K562 (cell line): ENCODE data around the gene THSD8. TPM values are rescaled to one million over a fixed set of nuclear protein-coding genes. Genes with fewer than 3 reads are reported as not detected.

Source experiments
- BMI1 ChIP-seq: fragments of 150-350 bp; IDR thresholded peaks from 2 replicates; pipeline ENCODE4 v1.6.1; 2014; ENCODE audit warnings: low read length
- CSDE1 ChIP-seq, 2 experiments: fragments of 450-650 bp; IDR thresholded peaks; 2 replicates each; pipeline ENCODE4 v1.6.1; 2016; ENCODE audit warnings: mild to moderate bottlenecking in 1 of 2
- ESRRB ChIP-seq: fragments of 250-450 bp; sonication (Bioruptor Pico); IDR thresholded peaks from 2 replicates; pipeline ENCODE4 v1.5.0; 2020; ENCODE audit warnings: mild to moderate bottlenecking, moderate library complexity, borderline replicate concordance
- KAT2B ChIP-seq: IDR thresholded peaks from one replicate; pipeline ENCODE4 v1.6.1; 2012; ENCODE audit warnings: low read depth, mild to moderate bottlenecking, control low read depth, inconsistent platforms, low read length, moderate library complexity
- MAX ChIP-seq: sonication (generic); formaldehyde crosslinking; IDR thresholded peaks from 2 replicates; pipeline ENCODE4 v1.9.0; 2022; ENCODE audit warnings: mild to moderate bottlenecking, missing genetic modification reagents
- NFIC ChIP-seq: fragments of 450-650 bp; IDR thresholded peaks from 2 replicates; pipeline ENCODE4 v1.6.1; 2017; ENCODE audit warnings: mild to moderate bottlenecking, inconsistent platforms
- RBBP5 ChIP-seq: fragments of 200-600 bp; sonication (generic); IDR thresholded peaks from 2 replicates; pipeline ENCODE4 v1.6.1; 2012; ENCODE audit warnings: borderline replicate concordance, mild to moderate bottlenecking, low read length, control low read depth, inconsistent platforms; ENCODE audit not compliant: insufficient read depth, poor library complexity, severe bottlenecking
- RCOR1 ChIP-seq, 2 experiments: IDR thresholded peaks; 2 replicates each; pipeline ENCODE4 v1.6.1; 2012; ENCODE audit warnings: low read depth in 2 of 2, low read length in 2 of 2, borderline replicate concordance in 1 of 2, improper control_type of control experiment in 1 of 2
- RERE ChIP-seq: sonication (generic); formaldehyde crosslinking; IDR thresholded peaks from 2 replicates; pipeline ENCODE4 v1.8.0; 2023; ENCODE audit warnings: missing genetic modification reagents, mild to moderate bottlenecking, borderline replicate concordance
- RFX5 ChIP-seq: IDR thresholded peaks from 2 replicates; pipeline ENCODE4 v1.6.1; 2011; ENCODE audit warnings: low read depth, mild to moderate bottlenecking, improper control_type of control experiment, low read length
- RUNX1 ChIP-seq: sonication (generic); IDR thresholded peaks from 2 replicates; pipeline ENCODE4 v1.6.1; 2016; ENCODE audit warnings: antibody characterized with exemption, low read depth
- SMAD3 ChIP-seq: fragments of 450-650 bp; formaldehyde crosslinking; conservative IDR thresholded peaks from 2 replicates; pipeline ENCODE4 v1.4.0; 2020; ENCODE audit warnings: mild to moderate bottlenecking
- SREBF1 ChIP-seq: fragments of 150-350 bp; IDR thresholded peaks from 2 replicates; pipeline ENCODE4 v1.6.1; 2014; ENCODE audit warnings: antibody characterized with exemption, low read depth, low read length, borderline replicate concordance
- THRA ChIP-seq: fragments of 450-650 bp; IDR thresholded peaks from 2 replicates; pipeline ENCODE4 v1.6.1; 2017; ENCODE audit warnings: mild to moderate bottlenecking, moderate library complexity
- ZBTB1 ChIP-seq: sonication (generic); formaldehyde crosslinking; IDR thresholded peaks from 2 replicates; pipeline ENCODE4 v1.8.1; 2023; ENCODE audit warnings: missing genetic modification reagents, low read depth, mild to moderate bottlenecking, borderline replicate concordance
- ZFPM2 ChIP-seq: fragments of 250-450 bp; sonication (Bioruptor Pico); IDR thresholded peaks from 2 replicates; pipeline ENCODE4 v1.5.1; 2022; ENCODE audit warnings: mild to moderate bottlenecking
- ZKSCAN8 ChIP-seq: fragments of 200-800 bp; sonication (Bioruptor generic); IDR thresholded peaks from 2 replicates; pipeline ENCODE4 v1.6.1; 2016; ENCODE audit warnings: missing genetic modification characterization, missing compliant biosample characterization
- ZNF263 ChIP-seq: sonication (generic); formaldehyde crosslinking; IDR thresholded peaks from 2 replicates; pipeline ENCODE4 v1.8.0; 2022; ENCODE audit warnings: mild to moderate bottlenecking, missing genetic modification reagents, borderline replicate concordance
- ZNF282 ChIP-seq: sonication (generic); formaldehyde crosslinking; IDR thresholded peaks from 2 replicates; pipeline ENCODE4 v1.8.1; 2023; ENCODE audit warnings: missing genetic modification reagents
- ZNF668 ChIP-seq: fragments of 250-450 bp; sonication (Bioruptor Pico); IDR thresholded peaks from 2 replicates; pipeline ENCODE4 v1.8.0; 2022; ENCODE audit warnings: mild to moderate bottlenecking, inconsistent platforms
- ZNF696 ChIP-seq: fragments of 250-450 bp; sonication (Bioruptor Pico); conservative IDR thresholded peaks from 2 replicates; pipeline ENCODE4 v1.4.0; 2020; ENCODE audit warnings: mild to moderate bottlenecking, moderate library complexity
- ZSCAN29 ChIP-seq: fragments of 450-650 bp; IDR thresholded peaks from 2 replicates; pipeline ENCODE4 v1.6.1; 2017
- polyA plus RNA-seq, 8 experiments: library from polyadenylated mRNA; depleted of rRNA in 4 of 8; stranded (reverse) in 5 of 8; unstranded in 3 of 8; fragments of >200 nt; fragmentation: Nextera tagmentation in 2 of 8; fragmentation: Illumina TruSeq in 1 of 8; extraction: Ambion mirVana in 2 of 8; extraction: Trizol in 1 of 8; gene quantifications; 2 replicates each; pipeline versions ENCODE4 v1.2.1 to v1.2.3, GENCODE V29; 2011 to 2014; ENCODE audit warnings: inconsistent platforms in 1 of 8, missing spikeins in 1 of 8
- total RNA-seq, 7 experiments: library from RNA; depleted of rRNA in 6 of 7; stranded (reverse); fragments of >200 nt in 6 of 7; fragmentation: Illumina TruSeq in 2 of 7; extraction: Trizol in 2 of 7; gene quantifications; 2 replicates each; pipeline versions ENCODE4 v1.2.1 to v1.2.3, GENCODE V29; 2011 to 2021; ENCODE audit warnings: low replicate concordance in 1 of 7

THSD8 gene
- total and polyA plus RNA-seq, 9 of the 15 experiments (the other 6 are each of a cell fraction or from before 2014, with no cell fraction given): 8.4 to 42.4 (median 19.9) TPM; not detected in 2

GRCh38 chr19:12833738-12834565, 32.1 kb downstream of the THSD8 start (continued):
- TF ChIP-seq KAT2B (no peak), ZKSCAN8 (CRISPR knock-in tag) (no peak), ZNF696 (CRISPR knock-in tag) (no peak), ZBTB1 (CRISPR knock-in tag) (peak; percentile 48; the same call in 1 of the 2 replicates), ZNF282 (CRISPR knock-in tag) (peak; percentile 51; the same call in 1 of the 2 replicates), ZSCAN29 (no peak), RBBP5 (peak; percentile 56), NFIC (peak; percentile 85), SMAD3 (CRISPR knock-in tag) (no peak), ZNF263 (CRISPR knock-in tag) (peak; percentile 98), THRA (no peak), RERE (CRISPR knock-in tag) (0 out of 2 replicates have a peak, but pooled peaks have one; percentile 51), RCOR1 (IDR thresholded peaks at IDR 0.05; ENCODE audit: borderline replicate concordance in 1 of 2, low read depth in 2 of 2, low read length in 2 of 2) (0 out of 4 replicates have a peak, but pooled peaks of 1 of the 2 experiments have one; percentile 13), BMI1 (no peak), ZNF668 (no peak), ZFPM2 (no peak), CSDE1 (IDR thresholded peaks at IDR 0.05) (no peak), RUNX1 (no peak), RFX5 (no peak), SREBF1 (no peak), MAX (no peak), ESRRB (CRISPR knock-in tag) (no peak)
